ENCODE measurements around the gene FBXO34. TPM values are rescaled to one million over a fixed set of nuclear protein-coding genes. Genes with fewer than 3 reads are reported as not detected.

FBXO34 gene
- total and polyA plus RNA-seq, 9 of the 15 experiments (the other 6 are each of a cell fraction or from before 2014, with no cell fraction given): 6.3 to 24.9 (median 16.2) TPM

- Histone ChIP-seq H3K27ac (ENCODE audit: extremely low read depth, low read depth, low read length) (no peak overlapping the region), H2AFZ (ENCODE audit: low read depth, low read length) (no peak overlapping the region), H3K4me2 (ENCODE audit: insufficient read depth, low read length) (no peak overlapping the region), H3K4me1 (replicated peaks in 1 of 2; ENCODE audit: control insufficient read depth in 2 of 2, insufficient read depth in 2 of 2, low read length in 2 of 2) (peaks cover 0 to 7% of the 10 kb centered on the region in 2 experiments; a peak in 4 of 5 replicates), H3K9me1 (ENCODE audit: control insufficient read depth, insufficient read depth, low read length) (no peaks in the 10 kb centered on the region), H4K20me1 (replicated peaks; ENCODE audit: control insufficient read depth, insufficient read depth, low read length) (peaks cover 4% of the 10 kb centered on the region), H3K9ac (ENCODE audit: insufficient read depth in 1 of 2, low read depth in 2 of 2, low read length in 2 of 2) (no peak overlapping the region), H3K4me3 (no peak overlapping the region), H3K27me3 (ENCODE audit: control insufficient read depth in 2 of 2, insufficient read depth in 2 of 2, low read length in 2 of 2) (no peaks in the 10 kb centered on the region), H3K9me3 (replicated peaks; ENCODE audit: control insufficient read depth, insufficient read depth, low read depth, low read length) (no peaks in the 10 kb centered on the region), H3K36me3 (ENCODE audit: control insufficient read depth, insufficient read depth, low read length) (peaks cover 3% of the 10 kb centered on the region; the same call in 1 of the 3 replicates), H3K79me2 (ENCODE audit: control insufficient read depth, insufficient read depth, low read length) (peaks cover 54% of the 10 kb centered on the region)
- 70% methylated on average over 3 of the region's 3 CpGs for WGBS (ENCODE audit: insufficient coverage, low coverage, missing lambda C conversion rate)
- intact Hi-C loops (cut with micrococcal nuclease): no loop called here
- FAIRE-seq (no peak), DNase-seq (ENCODE audit: extremely low read depth in 1 of 4, low spot score in 3 of 4) (no peak), ATAC-seq (no peak)
- no TSS peak for BruUV-seq (replicated peaks)
- ChIA-PET CTCF (ENCODE audit: low intra/inter-chr PET ratio) (no interaction called here), POLR2A (no interaction called here)
- in situ Hi-C loops (cut with MboI): no loop called here
- no peak for TF ChIP-seq NR2C1 (IDR thresholded peaks at IDR 0.05)
- no peak for TF ChIP-seq NR2C1 (tag; IDR thresholded peaks at IDR 0.05)
- TF ChIP-seq MXD1 (CRISPR knock-in tag; IDR thresholded peaks at IDR 0.05; ENCODE audit: borderline replicate concordance, poor library complexity, severe bottlenecking): no peak
- TF ChIP-seq SUPT5H (IDR thresholded peaks at IDR 0.05): no peak
- TF ChIP-seq, protein P1, sequence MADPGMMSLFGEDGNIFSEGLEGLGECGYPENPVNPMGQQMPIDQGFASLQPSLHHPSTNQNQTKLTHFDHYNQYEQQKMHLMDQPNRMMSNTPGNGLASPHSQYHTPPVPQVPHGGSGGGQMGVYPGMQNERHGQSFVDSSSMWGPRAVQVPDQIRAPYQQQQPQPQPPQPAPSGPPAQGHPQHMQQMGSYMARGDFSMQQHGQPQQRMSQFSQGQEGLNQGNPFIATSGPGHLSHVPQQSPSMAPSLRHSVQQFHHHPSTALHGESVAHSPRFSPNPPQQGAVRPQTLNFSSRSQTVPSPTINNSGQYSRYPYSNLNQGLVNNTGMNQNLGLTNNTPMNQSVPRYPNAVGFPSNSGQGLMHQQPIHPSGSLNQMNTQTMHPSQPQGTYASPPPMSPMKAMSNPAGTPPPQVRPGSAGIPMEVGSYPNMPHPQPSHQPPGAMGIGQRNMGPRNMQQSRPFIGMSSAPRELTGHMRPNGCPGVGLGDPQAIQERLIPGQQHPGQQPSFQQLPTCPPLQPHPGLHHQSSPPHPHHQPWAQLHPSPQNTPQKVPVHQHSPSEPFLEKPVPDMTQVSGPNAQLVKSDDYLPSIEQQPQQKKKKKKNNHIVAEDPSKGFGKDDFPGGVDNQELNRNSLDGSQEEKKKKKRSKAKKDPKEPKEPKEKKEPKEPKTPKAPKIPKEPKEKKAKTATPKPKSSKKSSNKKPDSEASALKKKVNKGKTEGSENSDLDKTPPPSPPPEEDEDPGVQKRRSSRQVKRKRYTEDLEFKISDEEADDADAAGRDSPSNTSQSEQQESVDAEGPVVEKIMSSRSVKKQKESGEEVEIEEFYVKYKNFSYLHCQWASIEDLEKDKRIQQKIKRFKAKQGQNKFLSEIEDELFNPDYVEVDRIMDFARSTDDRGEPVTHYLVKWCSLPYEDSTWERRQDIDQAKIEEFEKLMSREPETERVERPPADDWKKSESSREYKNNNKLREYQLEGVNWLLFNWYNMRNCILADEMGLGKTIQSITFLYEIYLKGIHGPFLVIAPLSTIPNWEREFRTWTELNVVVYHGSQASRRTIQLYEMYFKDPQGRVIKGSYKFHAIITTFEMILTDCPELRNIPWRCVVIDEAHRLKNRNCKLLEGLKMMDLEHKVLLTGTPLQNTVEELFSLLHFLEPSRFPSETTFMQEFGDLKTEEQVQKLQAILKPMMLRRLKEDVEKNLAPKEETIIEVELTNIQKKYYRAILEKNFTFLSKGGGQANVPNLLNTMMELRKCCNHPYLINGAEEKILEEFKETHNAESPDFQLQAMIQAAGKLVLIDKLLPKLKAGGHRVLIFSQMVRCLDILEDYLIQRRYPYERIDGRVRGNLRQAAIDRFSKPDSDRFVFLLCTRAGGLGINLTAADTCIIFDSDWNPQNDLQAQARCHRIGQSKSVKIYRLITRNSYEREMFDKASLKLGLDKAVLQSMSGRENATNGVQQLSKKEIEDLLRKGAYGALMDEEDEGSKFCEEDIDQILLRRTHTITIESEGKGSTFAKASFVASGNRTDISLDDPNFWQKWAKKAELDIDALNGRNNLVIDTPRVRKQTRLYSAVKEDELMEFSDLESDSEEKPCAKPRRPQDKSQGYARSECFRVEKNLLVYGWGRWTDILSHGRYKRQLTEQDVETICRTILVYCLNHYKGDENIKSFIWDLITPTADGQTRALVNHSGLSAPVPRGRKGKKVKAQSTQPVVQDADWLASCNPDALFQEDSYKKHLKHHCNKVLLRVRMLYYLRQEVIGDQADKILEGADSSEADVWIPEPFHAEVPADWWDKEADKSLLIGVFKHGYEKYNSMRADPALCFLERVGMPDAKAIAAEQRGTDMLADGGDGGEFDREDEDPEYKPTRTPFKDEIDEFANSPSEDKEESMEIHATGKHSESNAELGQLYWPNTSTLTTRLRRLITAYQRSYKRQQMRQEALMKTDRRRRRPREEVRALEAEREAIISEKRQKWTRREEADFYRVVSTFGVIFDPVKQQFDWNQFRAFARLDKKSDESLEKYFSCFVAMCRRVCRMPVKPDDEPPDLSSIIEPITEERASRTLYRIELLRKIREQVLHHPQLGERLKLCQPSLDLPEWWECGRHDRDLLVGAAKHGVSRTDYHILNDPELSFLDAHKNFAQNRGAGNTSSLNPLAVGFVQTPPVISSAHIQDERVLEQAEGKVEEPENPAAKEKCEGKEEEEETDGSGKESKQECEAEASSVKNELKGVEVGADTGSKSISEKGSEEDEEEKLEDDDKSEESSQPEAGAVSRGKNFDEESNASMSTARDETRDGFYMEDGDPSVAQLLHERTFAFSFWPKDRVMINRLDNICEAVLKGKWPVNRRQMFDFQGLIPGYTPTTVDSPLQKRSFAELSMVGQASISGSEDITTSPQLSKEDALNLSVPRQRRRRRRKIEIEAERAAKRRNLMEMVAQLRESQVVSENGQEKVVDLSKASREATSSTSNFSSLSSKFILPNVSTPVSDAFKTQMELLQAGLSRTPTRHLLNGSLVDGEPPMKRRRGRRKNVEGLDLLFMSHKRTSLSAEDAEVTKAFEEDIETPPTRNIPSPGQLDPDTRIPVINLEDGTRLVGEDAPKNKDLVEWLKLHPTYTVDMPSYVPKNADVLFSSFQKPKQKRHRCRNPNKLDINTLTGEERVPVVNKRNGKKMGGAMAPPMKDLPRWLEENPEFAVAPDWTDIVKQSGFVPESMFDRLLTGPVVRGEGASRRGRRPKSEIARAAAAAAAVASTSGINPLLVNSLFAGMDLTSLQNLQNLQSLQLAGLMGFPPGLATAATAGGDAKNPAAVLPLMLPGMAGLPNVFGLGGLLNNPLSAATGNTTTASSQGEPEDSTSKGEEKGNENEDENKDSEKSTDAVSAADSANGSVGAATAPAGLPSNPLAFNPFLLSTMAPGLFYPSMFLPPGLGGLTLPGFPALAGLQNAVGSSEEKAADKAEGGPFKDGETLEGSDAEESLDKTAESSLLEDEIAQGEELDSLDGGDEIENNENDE (IDR thresholded peaks at IDR 0.05; ENCODE audit: low read depth, low read length): no peak
- no peak for TF ChIP-seq CBX8 (IDR thresholded peaks at IDR 0.05; ENCODE audit: borderline replicate concordance, extremely low read depth, low read depth, low read length, poor library complexity, severe bottlenecking)
- no peak for TF ChIP-seq CREB1 (IDR thresholded peaks at IDR 0.05)
- TF ChIP-seq CREB1 (CRISPR knock-in tag; IDR thresholded peaks at IDR 0.05): no peak
- TF ChIP-seq GABPB2 (CRISPR knock-in tag; conservative IDR thresholded peaks at IDR 0.05): no peak
- TF ChIP-seq, protein P2, sequence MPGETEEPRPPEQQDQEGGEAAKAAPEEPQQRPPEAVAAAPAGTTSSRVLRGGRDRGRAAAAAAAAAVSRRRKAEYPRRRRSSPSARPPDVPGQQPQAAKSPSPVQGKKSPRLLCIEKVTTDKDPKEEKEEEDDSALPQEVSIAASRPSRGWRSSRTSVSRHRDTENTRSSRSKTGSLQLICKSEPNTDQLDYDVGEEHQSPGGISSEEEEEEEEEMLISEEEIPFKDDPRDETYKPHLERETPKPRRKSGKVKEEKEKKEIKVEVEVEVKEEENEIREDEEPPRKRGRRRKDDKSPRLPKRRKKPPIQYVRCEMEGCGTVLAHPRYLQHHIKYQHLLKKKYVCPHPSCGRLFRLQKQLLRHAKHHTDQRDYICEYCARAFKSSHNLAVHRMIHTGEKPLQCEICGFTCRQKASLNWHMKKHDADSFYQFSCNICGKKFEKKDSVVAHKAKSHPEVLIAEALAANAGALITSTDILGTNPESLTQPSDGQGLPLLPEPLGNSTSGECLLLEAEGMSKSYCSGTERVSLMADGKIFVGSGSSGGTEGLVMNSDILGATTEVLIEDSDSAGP (CRISPR knock-in tag; IDR thresholded peaks at IDR 0.05): no peak
These were observed 57.1 kb downstream of the FBXO34 start for GRCh38 chr14:55328317-55328716.
